GM23248 (cell line): ENCODE results near the gene CNTN4. TPM values are rescaled to one million over a fixed set of nuclear protein-coding genes. Genes with fewer than 3 reads are reported as not detected.

ENCODE experiments used
- DNase-seq: peaks from one replicate; pipeline ENCODE4 v3.0.0-alpha.2; 2015
- H2AFZ ChIP-seq: fragments of 200-600 bp; sonication (generic); 2 replicates; pipeline ENCODE4 v1.6.1; 2016; ENCODE audit warnings: antibody characterized with exemption
- H3F3A ChIP-seq: fragments of 200-600 bp; sonication (generic); 2 replicates; pipeline ENCODE4 v1.6.1; 2016; ENCODE audit warnings: mild to moderate bottlenecking, antibody characterized with exemption, mixed run types; ENCODE audit not compliant: insufficient read depth
- H3K27ac ChIP-seq: fragments of 200-600 bp; sonication (generic); 2 replicates; pipeline ENCODE4 v1.5.1; 2016; ENCODE audit warnings: mild to moderate bottlenecking
- H3K27me3 ChIP-seq: fragments of 200-600 bp; sonication (generic); replicated peaks from 2 replicates; pipeline ENCODE4 v1.6.1; 2016; ENCODE audit warnings: mild to moderate bottlenecking; ENCODE audit not compliant: insufficient read depth
- H3K36me3 ChIP-seq: fragments of 200-600 bp; sonication (generic); 2 replicates; pipeline ENCODE4 v1.6.1; 2016; ENCODE audit warnings: low read depth, mild to moderate bottlenecking
- H3K4me1 ChIP-seq: fragments of 200-600 bp; sonication (generic); 2 replicates; pipeline ENCODE4 v1.6.1; 2016; ENCODE audit warnings: mild to moderate bottlenecking; ENCODE audit not compliant: insufficient read depth
- H3K4me2 ChIP-seq: fragments of 200-600 bp; sonication (generic); one replicate; pipeline ENCODE4 v1.6.1; 2016; ENCODE audit warnings: mild to moderate bottlenecking; ENCODE audit not compliant: unreplicated experiment
- H3K4me3 ChIP-seq: fragments of 200-600 bp; sonication (generic); 2 replicates; pipeline ENCODE4 v1.5.1; 2016; ENCODE audit warnings: mild to moderate bottlenecking
- H3K79me2 ChIP-seq: fragments of 200-600 bp; sonication (generic); 2 replicates; pipeline ENCODE4 v1.6.1; 2016; ENCODE audit warnings: mild to moderate bottlenecking; ENCODE audit not compliant: insufficient read depth
- H3K9ac ChIP-seq: fragments of 200-600 bp; sonication (generic); 2 replicates; pipeline ENCODE4 v1.6.1; 2016; ENCODE audit warnings: mild to moderate bottlenecking
- H3K9me2 ChIP-seq: fragments of 200-600 bp; sonication (generic); 2 replicates; pipeline ENCODE4 v1.6.1; 2016; ENCODE audit warnings: mixed run types, mild to moderate bottlenecking, moderate library complexity; ENCODE audit not compliant: insufficient read depth
- H3K9me3 ChIP-seq: fragments of 200-600 bp; sonication (generic); one replicate; pipeline ENCODE4 v1.6.1; 2017; ENCODE audit warnings: low read depth
- H4K20me1 ChIP-seq: fragments of 200-600 bp; sonication (generic); 2 replicates; pipeline ENCODE4 v1.6.0; 2016; ENCODE audit not compliant: insufficient read depth
- EZH2 ChIP-seq: fragments of 200-600 bp; sonication (generic); IDR thresholded peaks from 2 replicates; pipeline ENCODE4 v1.6.1; 2018; ENCODE audit warnings: antibody characterized with exemption, mild to moderate bottlenecking; ENCODE audit not compliant: insufficient read depth, poor library complexity, severe bottlenecking
- EZH2phosphoT487 ChIP-seq: fragments of 200-600 bp; sonication (generic); IDR thresholded peaks from 2 replicates; pipeline ENCODE4 v1.6.1; 2018; ENCODE audit warnings: antibody characterized with exemption, moderate library complexity, mild to moderate bottlenecking, low read depth; ENCODE audit not compliant: insufficient read depth
- WGBS, 2 experiments: methylation state at CpG; one replicate each; pipeline ENCODE4 v1.1.6; 2015 to 2017; ENCODE audit warnings: low lambda C conversion rate in 2 of 2, low coverage in 1 of 2; ENCODE audit errors: missing lambda C conversion rate in 2 of 2; 5-methylcytosine and 5-hydroxymethylcytosine counted together
- in situ Hi-C: fragments of 300-500 bp; cut with MboI; formaldehyde crosslinking; loops from 2 replicates; pipeline ENCODE4 v1.15.0; 2020
- polyA plus RNA-seq: library from polyadenylated mRNA; unstranded; fragments of >200 nt; fragmentation: Nextera tagmentation; extraction: Ambion mirVana; gene quantifications from 2 replicates; pipeline ENCODE4 v1.2.1, GENCODE V29; 2016
- total RNA-seq: library from RNA; depleted of rRNA; stranded (reverse); fragments of >200 nt; shearing (Covaris generic); gene quantifications from 2 replicates; pipeline ENCODE4 v1.2.3, GENCODE V29; 2014

CNTN4 gene
- total and polyA plus RNA-seq, 2 experiments from 2014 or later: not detected

DNA sequence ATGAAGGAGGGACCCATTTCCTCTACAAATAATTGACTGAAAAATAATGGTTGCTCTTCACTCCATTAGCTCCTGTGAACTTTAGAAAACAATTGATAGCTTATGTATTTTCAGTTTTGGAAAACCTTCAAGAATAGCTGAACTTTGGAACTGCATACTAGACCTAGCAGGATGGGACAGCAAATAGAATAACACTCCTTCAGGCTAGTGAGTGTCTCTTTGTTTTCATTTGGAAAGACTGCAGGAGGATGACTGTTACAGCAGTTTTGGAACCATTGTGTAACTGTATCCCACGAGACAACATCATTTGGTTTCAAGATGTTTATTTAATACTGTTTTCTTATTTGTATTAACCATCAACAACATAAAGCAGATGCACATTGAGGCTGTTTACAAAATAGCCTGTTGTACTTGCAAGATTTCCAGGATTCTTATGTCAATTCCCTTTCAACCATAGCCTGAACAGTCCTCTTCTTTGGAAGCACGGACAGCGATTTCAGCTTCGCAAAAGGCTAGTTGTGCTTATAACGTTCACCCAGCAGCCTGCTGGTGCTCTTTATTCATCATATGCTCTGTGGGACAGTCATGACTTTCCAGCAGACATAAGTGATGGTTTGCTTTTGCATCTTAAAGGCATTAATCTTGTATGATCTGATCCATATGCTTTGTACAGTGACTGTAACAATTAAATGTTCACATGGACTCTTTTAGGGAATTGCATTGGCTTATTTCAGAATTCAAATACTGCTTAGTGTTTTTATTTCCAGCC is 676.0 kb downstream of the CNTN4 start:
- in situ Hi-C loops: no loop called here

GRCh38 chr3:2783261-2783660 is 684.6 kb downstream of the CNTN4 start:
- in situ Hi-C loops: no loop called here
- Histone ChIP-seq H4K20me1 (no peaks in the 10 kb centered on the region), H3K9me2 (no peaks in the 10 kb centered on the region), H3K4me1 (no peaks in the 10 kb centered on the region), H3K4me2 (no peak overlapping the region), H3F3A (no peaks in the 10 kb centered on the region), H3K27ac (no peak overlapping the region), H3K36me3 (no peaks in the 10 kb centered on the region), H3K9me3 (no peaks in the 10 kb centered on the region), H3K79me2 (no peaks in the 10 kb centered on the region), H2AFZ (no peak overlapping the region), H3K27me3 (no peaks in the 10 kb centered on the region), H3K4me3 (no peak overlapping the region), H3K9ac (no peak overlapping the region)
- no peak for DNase-seq
- WGBS, 2 experiments: 6 to 9% methylated on average over 2 of the region's 2 CpGs
- TF ChIP-seq EZH2phosphoT487 (no peak), EZH2 (no peak)

More for the DNA sequence above, 676.0 kb downstream of the CNTN4 start:
- no peak for DNase-seq
- no peak overlapping the region for H3K27ac ChIP-seq
- TF ChIP-seq EZH2phosphoT487 (no peak), EZH2 (no peak)
- H4K20me1 ChIP-seq: no peaks in the 10 kb centered on the region
- no peaks in the 10 kb centered on the region for H3K4me1 ChIP-seq
- WGBS, 2 experiments: 15 to 17% methylated on average over 5 of the region's 5 CpGs
- H3K9me3 ChIP-seq: no peaks in the 10 kb centered on the region
- H3K4me3 ChIP-seq: no peak overlapping the region
- H3K9me2 ChIP-seq: no peaks in the 10 kb centered on the region
- H2AFZ ChIP-seq: no peak overlapping the region
- H3K9ac ChIP-seq: no peak overlapping the region
- no peaks in the 10 kb centered on the region for H3K79me2 ChIP-seq
- H3K4me2 ChIP-seq: no peak overlapping the region
- no peaks in the 10 kb centered on the region for H3F3A ChIP-seq
- H3K27me3 ChIP-seq: no peaks in the 10 kb centered on the region
- H3K36me3 ChIP-seq: no peaks in the 10 kb centered on the region

DNA sequence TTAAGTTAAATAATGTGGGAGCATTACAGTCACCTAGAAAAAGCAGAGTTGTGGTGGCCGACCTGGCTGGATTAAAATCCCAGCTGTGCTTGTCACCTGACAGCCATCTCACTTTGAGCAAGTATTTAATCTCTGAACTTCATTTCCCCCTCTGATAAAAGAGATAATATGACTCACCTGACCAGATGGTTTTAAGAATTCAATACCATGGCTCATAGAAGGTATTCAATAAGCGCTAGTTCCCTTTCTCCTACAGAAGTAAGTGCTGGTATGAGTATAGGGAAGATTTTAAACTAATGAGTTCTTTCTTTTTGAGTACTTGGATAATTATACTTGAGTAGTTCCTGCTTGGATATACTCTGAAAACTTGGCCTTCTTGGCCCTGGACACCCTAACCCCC is 686.0 kb downstream of the CNTN4 start:
- H3K9me3 ChIP-seq: no peaks in the 10 kb centered on the region
- WGBS, 2 experiments: 42 to 61% methylated on average over 2 of the region's 2 CpGs
- TF ChIP-seq EZH2 (no peak), EZH2phosphoT487 (no peak)
- H3F3A ChIP-seq: no peaks in the 10 kb centered on the region
- H4K20me1 ChIP-seq: no peaks in the 10 kb centered on the region
- H3K4me1 ChIP-seq: no peaks in the 10 kb centered on the region
- H3K4me3 ChIP-seq: no peak overlapping the region
- no peak overlapping the region for H3K9ac ChIP-seq
- H3K79me2 ChIP-seq: no peaks in the 10 kb centered on the region
- in situ Hi-C loops: no loop called here
- no peak overlapping the region for H3K27ac ChIP-seq
- no peak overlapping the region for H2AFZ ChIP-seq
- no peaks in the 10 kb centered on the region for H3K27me3 ChIP-seq
- H3K36me3 ChIP-seq: no peaks in the 10 kb centered on the region
- no peak overlapping the region for H3K4me2 ChIP-seq
- no peaks in the 10 kb centered on the region for H3K9me2 ChIP-seq
- DNase-seq: no peak

DNA sequence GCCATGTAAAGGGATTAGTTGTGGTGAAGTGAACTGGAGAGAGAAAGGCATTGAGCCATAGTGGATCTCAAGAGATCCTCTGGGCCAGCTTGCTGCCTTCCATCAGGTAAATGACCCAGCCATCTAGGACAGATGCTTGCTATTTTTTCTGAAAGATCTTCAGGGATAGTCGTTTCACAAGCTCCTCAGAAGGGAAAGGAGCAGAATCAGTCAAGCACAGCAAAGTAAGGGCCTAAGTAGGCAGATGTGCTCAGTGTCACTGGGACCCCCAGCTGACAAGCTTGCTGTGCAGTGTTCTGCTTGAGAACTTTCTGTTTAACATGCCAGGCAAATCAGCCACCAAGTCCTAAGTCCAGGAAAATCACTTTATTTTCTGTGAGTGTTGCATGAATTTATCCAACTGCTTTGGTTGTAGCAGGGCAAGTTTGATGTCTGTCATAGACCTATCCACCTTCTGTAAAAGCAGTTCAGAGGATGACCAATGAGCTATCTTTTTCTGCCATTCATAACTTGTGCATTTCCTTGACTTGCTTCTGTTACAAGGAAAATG is 691.7 kb downstream of the CNTN4 start:
- no peaks in the 10 kb centered on the region for H3K9me2 ChIP-seq
- H3F3A ChIP-seq: no peaks in the 10 kb centered on the region
- in situ Hi-C loops: no loop called here
- no peaks in the 10 kb centered on the region for H4K20me1 ChIP-seq
- no peak overlapping the region for H3K9ac ChIP-seq
- H3K27me3 ChIP-seq: no peaks in the 10 kb centered on the region
- H2AFZ ChIP-seq: no peak overlapping the region
- no peaks in the 10 kb centered on the region for H3K36me3 ChIP-seq
- no peak overlapping the region for H3K4me3 ChIP-seq
- H3K4me2 ChIP-seq: no peak overlapping the region
- no peaks in the 10 kb centered on the region for H3K79me2 ChIP-seq
- no peaks in the 10 kb centered on the region for H3K4me1 ChIP-seq
- DNase-seq: no peak
- 0 to 6% methylated on average over 1 of the region's 1 CpG for WGBS, 2 experiments
- H3K27ac ChIP-seq: no peak overlapping the region
- H3K9me3 ChIP-seq: no peaks in the 10 kb centered on the region
- TF ChIP-seq EZH2: no peak
- TF ChIP-seq EZH2phosphoT487: no peak
